GM21526 (cell line): ENCODE results near the gene N4BP2L2.

Experiments
- ATAC-seq: cut with Tn5 transposase; IDR thresholded peaks from one replicate; pipeline ENCODE4 v1.9.1; 2021; ENCODE audit warnings: moderate library complexity; ENCODE audit not compliant: unreplicated experiment, low FRiP score

N4BP2L2 gene

GRCh38 chr13:32427852-32428580 lies 110.6 kb downstream of the N4BP2L2 start, which contains the start of gene N4BP2L1:
TSS of gene N4BP2L1 (minus strand) at chr13:32428130. CDS start at chr13:32428082, 48 bp downstream.
- peak; percentile 60 for ATAC-seq

- ATAC-seq = peak; percentile 28
These were observed 111.4 kb downstream of the N4BP2L2 start for GRCh38 chr13:32426990-32427851.

GRCh38 chr13:32426191-32426989 lies 112.2 kb downstream of the N4BP2L2 start:
- peak; percentile 34 for ATAC-seq

GRCh38 chr13:32425158-32425557 lies 113.4 kb downstream of the N4BP2L2 start:
- no peak for ATAC-seq

GRCh38 chr13:32423592-32423991 lies 115.0 kb downstream of the N4BP2L2 start:
- no peak for ATAC-seq

- ATAC-seq = no peak
These were observed 118.7 kb downstream of the N4BP2L2 start for GRCh38 chr13:32419862-32420261.

- ATAC-seq = no peak
These were observed 120.6 kb downstream of the N4BP2L2 start for GRCh38 chr13:32417995-32418394.

- ATAC-seq = no peak
These were observed 123.6 kb downstream of the N4BP2L2 start for GRCh38 chr13:32415019-32415418.

- no peak for ATAC-seq
These were observed 124.0 kb downstream of the N4BP2L2 start for GRCh38 chr13:32414580-32414979.

- no peak for ATAC-seq
These were observed 125.3 kb downstream of the N4BP2L2 start for GRCh38 chr13:32413284-32413683.

- ATAC-seq = no peak
These were observed 128.8 kb downstream of the N4BP2L2 start for GRCh38 chr13:32409561-32410421.

GRCh38 chr13:32409001-32409313 lies 129.6 kb downstream of the N4BP2L2 start:
- no peak for ATAC-seq

GRCh38 chr13:32408296-32409000 lies 130.1 kb downstream of the N4BP2L2 start:
- ATAC-seq = no peak

GRCh38 chr13:32407854-32408253 lies 130.7 kb downstream of the N4BP2L2 start:
- no peak for ATAC-seq

GRCh38 chr13:32403108-32403507 lies 135.5 kb downstream of the N4BP2L2 start:
- ATAC-seq = no peak

- ATAC-seq = no peak
These were observed 147.4 kb downstream of the N4BP2L2 start for GRCh38 chr13:32391101-32391619.

GRCh38 chr13:32390484-32390883 lies 148.1 kb downstream of the N4BP2L2 start:
- ATAC-seq = no peak

- ATAC-seq = no peak
These were observed 148.5 kb downstream of the N4BP2L2 start for GRCh38 chr13:32390048-32390447.

GRCh38 chr13:32385410-32385809 lies 153.2 kb downstream of the N4BP2L2 start:
- no peak for ATAC-seq
